Stimulated activated CD8-positive, alpha-beta memory T cell treated with anti-CD3 and anti-CD28 coated beads, Interleukin-4, amount 100 ng/mL, for 48 hours (primary cell): ENCODE data around the gene SPOCK1.
"Not testable (repeated sequence)": the region's sequence is repeated elsewhere in the genome, so short reads cannot be mapped to it uniquely, and the experiment has no call there.

ENCODE experiments used
- DNase-seq: peaks from one replicate; pipeline ENCODE4 v3.0.0-alpha.2; 2020

The SPOCK1 gene

DNA sequence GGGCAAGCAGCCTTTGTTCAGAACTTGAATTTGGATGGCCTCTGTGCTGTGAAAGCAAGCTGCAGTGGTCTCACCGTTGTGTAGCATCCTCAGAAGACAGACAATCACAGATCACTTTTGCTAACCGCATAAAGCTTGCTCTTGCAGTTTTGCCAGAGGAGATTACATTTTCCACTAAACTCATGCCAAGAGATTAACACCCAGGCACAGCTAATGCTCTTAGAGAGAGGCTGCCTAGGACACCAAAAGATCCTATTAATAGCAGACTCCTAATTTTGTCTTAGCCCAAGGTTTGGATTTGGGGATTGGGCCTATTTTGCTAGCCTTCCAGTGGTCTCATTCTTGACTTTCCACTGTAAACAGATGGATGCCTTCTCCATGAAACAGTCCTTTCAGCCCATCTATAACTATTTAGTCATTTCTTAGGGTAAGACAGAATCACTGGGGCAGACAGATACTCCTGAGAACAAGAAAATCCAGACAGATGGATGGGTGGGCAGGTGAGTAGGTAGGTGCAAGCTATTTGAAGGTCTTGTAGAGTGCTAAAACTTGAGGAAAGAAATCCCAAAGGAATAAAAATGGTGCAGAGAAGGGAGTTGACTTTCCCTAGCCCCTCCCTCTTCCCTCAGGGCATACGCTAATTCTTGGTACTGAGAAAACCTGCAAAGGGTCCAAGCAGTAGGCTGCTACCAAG, 506.2 kb downstream of the SPOCK1 start:
- no peak for DNase-seq

- no peak for DNase-seq
Observed at GRCh38 chr5:136985785-136986475, 513.2 kb downstream of the SPOCK1 start.

GRCh38 chr5:136984772-136985446, 514.2 kb downstream of the SPOCK1 start:
- no peak for DNase-seq

GRCh38 chr5:136981936-136982335, 517.2 kb downstream of the SPOCK1 start:
- no peak for DNase-seq

DNA sequence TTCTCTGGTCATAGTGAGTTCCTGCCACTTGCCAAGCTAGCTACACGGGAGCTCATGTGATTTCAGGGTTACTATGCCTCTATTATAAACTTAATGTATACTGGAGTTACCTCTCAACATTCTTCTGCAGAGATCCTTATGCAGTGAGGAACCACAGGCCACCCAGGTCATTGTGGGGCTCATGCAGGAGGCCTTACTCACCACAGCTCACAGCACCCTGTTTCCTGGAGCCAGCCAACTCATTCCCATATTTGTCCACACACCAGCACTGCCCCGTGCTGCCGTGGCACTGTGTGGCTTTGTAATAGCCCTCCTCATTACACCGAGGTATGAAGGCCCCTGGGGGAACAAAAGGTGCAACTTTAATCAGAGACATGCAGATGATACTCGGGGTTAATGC, 520.0 kb downstream of the SPOCK1 start:
- no peak for DNase-seq

- DNase-seq, result no peak
Observed at GRCh38 chr5:136963504-136963903, 535.6 kb downstream of the SPOCK1 start.

- DNase-seq, result no peak
Observed at GRCh38 chr5:136957428-136957827, 541.7 kb downstream of the SPOCK1 start.

DNA sequence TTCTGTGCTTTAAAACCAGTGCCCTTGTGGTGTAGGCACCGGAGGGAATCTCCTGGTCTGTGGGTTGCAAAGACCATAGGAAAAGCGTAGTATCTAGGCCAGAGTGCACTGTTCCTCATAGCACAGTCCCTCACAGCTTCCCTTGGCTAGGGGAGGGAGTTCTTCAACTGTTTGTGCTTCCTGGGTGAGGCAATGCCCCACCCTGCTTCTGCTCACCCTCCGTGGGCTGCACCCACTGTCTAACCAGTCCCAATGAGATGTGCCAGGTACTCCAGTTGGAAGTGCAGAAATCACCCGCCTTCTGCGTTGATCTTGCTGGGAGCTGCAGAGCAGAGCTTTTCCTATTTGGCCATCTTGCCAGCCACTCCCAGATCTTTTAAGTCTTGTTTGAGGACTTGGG, 545.0 kb downstream of the SPOCK1 start:
- not testable (repeated sequence) for DNase-seq

GRCh38 chr5:136953346-136954069, 545.6 kb downstream of the SPOCK1 start:
- not testable (repeated sequence) for DNase-seq

DNA sequence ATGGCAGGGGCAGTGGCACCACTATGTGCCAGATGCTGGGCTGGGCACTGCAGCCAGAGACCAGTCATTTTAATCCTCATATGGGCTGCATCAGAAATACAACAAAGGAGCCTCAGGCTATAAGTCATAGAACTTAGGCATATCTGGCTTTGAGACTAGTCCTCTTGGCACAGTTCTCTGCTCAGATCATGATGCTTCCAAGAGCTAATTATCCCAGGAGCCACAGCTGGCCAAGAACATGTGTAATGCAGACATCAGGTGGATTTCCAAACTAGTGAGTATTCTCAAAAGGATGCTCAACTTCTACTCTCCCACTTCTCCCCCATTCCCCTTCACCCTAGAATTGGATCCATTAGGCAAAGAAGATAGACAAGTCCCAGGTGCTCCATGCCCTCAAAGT, 571.6 kb downstream of the SPOCK1 start:
- DNase-seq, result no peak

GRCh38 chr5:136926073-136926472, 573.1 kb downstream of the SPOCK1 start:
- DNase-seq, result no peak
